Measurements from ENCODE around the gene OSCP1. TPM values are rescaled to one million over a fixed set of nuclear protein-coding genes. Genes with fewer than 3 reads are reported as not detected.
"Not testable (repeated sequence)": the region's sequence is repeated elsewhere in the genome, so short reads cannot be mapped to it uniquely, and the experiment has no call there.

Gene OSCP1, protein sequence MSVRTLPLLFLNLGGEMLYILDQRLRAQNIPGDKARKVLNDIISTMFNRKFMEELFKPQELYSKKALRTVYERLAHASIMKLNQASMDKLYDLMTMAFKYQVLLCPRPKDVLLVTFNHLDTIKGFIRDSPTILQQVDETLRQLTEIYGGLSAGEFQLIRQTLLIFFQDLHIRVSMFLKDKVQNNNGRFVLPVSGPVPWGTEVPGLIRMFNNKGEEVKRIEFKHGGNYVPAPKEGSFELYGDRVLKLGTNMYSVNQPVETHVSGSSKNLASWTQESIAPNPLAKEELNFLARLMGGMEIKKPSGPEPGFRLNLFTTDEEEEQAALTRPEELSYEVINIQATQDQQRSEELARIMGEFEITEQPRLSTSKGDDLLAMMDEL
- total RNA-seq = 1 to 10 TPM; 1.5 to 1.8 TPM

- Mint-ChIP-seq H3K4me3 (peak within 1 kb of the TSS; percentile 86), H3K9me3 (no peaks in the 10 kb centered on the region), H3K36me3 (ENCODE audit: low read depth) (peaks cover 20% of the 10 kb centered on the region), H3K27me3 (no peaks in the 10 kb centered on the region), H3K27ac (peak within 1 kb of the TSS; percentile 90), H3K4me1 (peaks cover 5% of the 10 kb centered on the region)
- peak; percentile 99 for ATAC-seq (replicated peaks)
Observed at GRCh38 chr1:36450270-36450918, at the start of gene OSCP1. OSCP1 (minus strand) TSS chr1:36450451; CDS start chr1:36450369, 82 bp downstream.

DNA sequence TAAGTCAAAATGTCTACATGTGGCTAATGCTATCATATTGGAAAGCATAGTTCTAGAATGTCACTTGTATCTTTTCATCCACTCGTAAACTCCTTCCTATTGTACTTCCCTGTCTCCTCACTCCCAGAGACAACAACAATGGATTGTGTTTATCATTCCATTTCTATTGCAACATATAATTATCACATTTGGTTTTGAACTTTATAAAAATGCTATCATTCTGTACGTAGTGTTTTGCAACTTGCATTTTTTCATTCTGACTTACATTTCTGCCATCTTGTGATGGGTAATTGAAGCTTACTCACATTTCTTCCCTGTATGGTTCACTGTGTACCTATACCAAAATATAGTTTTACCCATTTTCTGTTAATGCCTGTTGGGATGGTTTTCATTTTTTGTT lies 47.0 kb upstream of the OSCP1 start:
- Mint-ChIP-seq H3K27me3 (peaks cover 8% of the 10 kb centered on the region), H3K36me3 (ENCODE audit: low read depth) (no peaks in the 10 kb centered on the region)
- ATAC-seq (replicated peaks) = no peak

DNA sequence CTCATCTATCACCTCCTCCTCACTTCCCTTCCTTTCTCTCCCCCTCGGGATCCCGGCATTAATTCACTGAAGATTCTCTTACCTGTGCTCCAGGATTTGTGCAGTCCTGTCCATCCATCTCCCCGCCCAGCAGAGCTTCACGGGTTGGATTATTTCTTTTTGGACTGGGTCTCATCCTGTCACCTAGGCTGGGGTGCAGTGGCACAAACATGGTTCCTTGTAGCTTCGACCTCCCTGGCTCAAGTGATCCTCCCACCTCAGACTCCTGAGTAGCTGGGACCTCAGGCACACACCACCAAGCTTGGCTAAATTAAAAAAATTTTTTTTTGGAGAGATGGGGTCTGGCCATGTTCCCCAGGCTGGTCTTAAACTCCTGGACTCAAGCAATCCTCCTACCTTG lies 44.7 kb upstream of the OSCP1 start:
- no peaks in the 10 kb centered on the region for H3K36me3 Mint-ChIP-seq (ENCODE audit: low read depth)
- no peak overlapping the region for H3K27ac Mint-ChIP-seq
- no peaks in the 10 kb centered on the region for H3K9me3 Mint-ChIP-seq
- ATAC-seq (replicated peaks) = no peak
- H3K27me3 Mint-ChIP-seq = peaks cover 8% of the 10 kb centered on the region
- no peak overlapping the region for H3K4me3 Mint-ChIP-seq
- H3K4me1 Mint-ChIP-seq = no peaks in the 10 kb centered on the region

More for the DNA sequence above, 47.0 kb upstream of the OSCP1 start:
- no peaks in the 10 kb centered on the region for H3K4me1 Mint-ChIP-seq
- no peak overlapping the region for H3K4me3 Mint-ChIP-seq
- no peak overlapping the region for H3K27ac Mint-ChIP-seq
- H3K9me3 Mint-ChIP-seq = no peaks in the 10 kb centered on the region

- H3K27me3 Mint-ChIP-seq = peaks cover 8% of the 10 kb centered on the region
- H3K27ac Mint-ChIP-seq = no peak overlapping the region
- no peaks in the 10 kb centered on the region for H3K4me1 Mint-ChIP-seq
- H3K9me3 Mint-ChIP-seq = no peaks in the 10 kb centered on the region
- no peak for ATAC-seq (replicated peaks)
- no peak overlapping the region for H3K4me3 Mint-ChIP-seq
- no peaks in the 10 kb centered on the region for H3K36me3 Mint-ChIP-seq (ENCODE audit: low read depth)
Observed at GRCh38 chr1:36493524-36493923, 43.3 kb upstream of the OSCP1 start.

- Mint-ChIP-seq H3K36me3 (ENCODE audit: low read depth) (no peaks in the 10 kb centered on the region), H3K27me3 (peaks cover 9% of the 10 kb centered on the region), H3K9me3 (no peaks in the 10 kb centered on the region), H3K4me1 (no peaks in the 10 kb centered on the region), H3K27ac (no peak overlapping the region), H3K4me3 (no peak overlapping the region)
- no peak for ATAC-seq (replicated peaks)
Observed at GRCh38 chr1:36492491-36492890, 42.2 kb upstream of the OSCP1 start.

GRCh38 chr1:36489258-36490051 lies 39.2 kb upstream of the OSCP1 start:
- H3K9me3 Mint-ChIP-seq; H3K27ac Mint-ChIP-seq; H3K4me1 Mint-ChIP-seq; H3K4me3 Mint-ChIP-seq; ATAC-seq (replicated peaks); H3K36me3 Mint-ChIP-seq (ENCODE audit: low read depth); H3K27me3 Mint-ChIP-seq: not testable (repeated sequence)

GRCh38 chr1:36487906-36488305 lies 37.7 kb upstream of the OSCP1 start:
- H3K27me3 Mint-ChIP-seq = peaks cover 4% of the 10 kb centered on the region
- ATAC-seq (replicated peaks) = no peak
- no peaks in the 10 kb centered on the region for H3K36me3 Mint-ChIP-seq (ENCODE audit: low read depth)
- no peak overlapping the region for H3K27ac Mint-ChIP-seq
- no peak overlapping the region for H3K4me3 Mint-ChIP-seq
- H3K4me1 Mint-ChIP-seq = no peaks in the 10 kb centered on the region
- no peaks in the 10 kb centered on the region for H3K9me3 Mint-ChIP-seq

GRCh38 chr1:36487336-36487725 lies 37.1 kb upstream of the OSCP1 start:
- not testable (repeated sequence) for H3K27me3 Mint-ChIP-seq; H3K4me3 Mint-ChIP-seq; H3K27ac Mint-ChIP-seq; H3K36me3 Mint-ChIP-seq (ENCODE audit: low read depth); H3K4me1 Mint-ChIP-seq; ATAC-seq (replicated peaks); H3K9me3 Mint-ChIP-seq

- Mint-ChIP-seq H3K27me3 (peaks cover 9% of the 10 kb centered on the region), H3K4me3 (no peak overlapping the region), H3K36me3 (ENCODE audit: low read depth) (no peaks in the 10 kb centered on the region), H3K27ac (no peak overlapping the region), H3K9me3 (no peaks in the 10 kb centered on the region), H3K4me1 (no peaks in the 10 kb centered on the region)
- ATAC-seq (replicated peaks) = no peak
Observed at GRCh38 chr1:36486439-36487335, 36.4 kb upstream of the OSCP1 start.

DNA sequence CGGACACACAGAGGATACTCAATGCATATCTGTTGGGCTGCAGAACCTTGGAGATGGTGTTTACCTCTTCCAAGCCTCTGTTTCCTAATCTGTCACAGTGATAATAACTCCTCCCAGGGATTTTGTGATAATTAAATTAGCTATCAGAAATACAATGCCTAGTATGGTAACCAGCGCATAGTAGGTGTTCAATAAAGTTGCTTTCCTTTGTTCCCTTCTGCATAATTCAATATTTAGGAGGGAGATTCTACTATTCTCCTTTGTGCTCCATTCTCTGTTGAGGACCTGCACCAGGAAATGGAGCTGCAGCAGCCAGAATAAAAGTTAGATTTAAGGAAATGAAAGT lies 35.8 kb upstream of the OSCP1 start:
- H3K9me3 Mint-ChIP-seq = no peaks in the 10 kb centered on the region
- H3K36me3 Mint-ChIP-seq (ENCODE audit: low read depth) = no peaks in the 10 kb centered on the region

GRCh38 chr1:36484099-36484498 lies 33.8 kb upstream of the OSCP1 start:
- no peak overlapping the region for H3K27ac Mint-ChIP-seq
- peaks cover 10% of the 10 kb centered on the region for H3K27me3 Mint-ChIP-seq
- no peak for ATAC-seq (replicated peaks)
- no peaks in the 10 kb centered on the region for H3K36me3 Mint-ChIP-seq (ENCODE audit: low read depth)
- H3K9me3 Mint-ChIP-seq = no peaks in the 10 kb centered on the region
- H3K4me1 Mint-ChIP-seq = no peaks in the 10 kb centered on the region
- no peak overlapping the region for H3K4me3 Mint-ChIP-seq

More for the DNA sequence above, 35.8 kb upstream of the OSCP1 start:
- H3K4me1 Mint-ChIP-seq = no peaks in the 10 kb centered on the region
- H3K27ac Mint-ChIP-seq = no peak overlapping the region
- peaks cover 10% of the 10 kb centered on the region for H3K27me3 Mint-ChIP-seq
- no peak overlapping the region for H3K4me3 Mint-ChIP-seq
- ATAC-seq (replicated peaks) = no peak

DNA sequence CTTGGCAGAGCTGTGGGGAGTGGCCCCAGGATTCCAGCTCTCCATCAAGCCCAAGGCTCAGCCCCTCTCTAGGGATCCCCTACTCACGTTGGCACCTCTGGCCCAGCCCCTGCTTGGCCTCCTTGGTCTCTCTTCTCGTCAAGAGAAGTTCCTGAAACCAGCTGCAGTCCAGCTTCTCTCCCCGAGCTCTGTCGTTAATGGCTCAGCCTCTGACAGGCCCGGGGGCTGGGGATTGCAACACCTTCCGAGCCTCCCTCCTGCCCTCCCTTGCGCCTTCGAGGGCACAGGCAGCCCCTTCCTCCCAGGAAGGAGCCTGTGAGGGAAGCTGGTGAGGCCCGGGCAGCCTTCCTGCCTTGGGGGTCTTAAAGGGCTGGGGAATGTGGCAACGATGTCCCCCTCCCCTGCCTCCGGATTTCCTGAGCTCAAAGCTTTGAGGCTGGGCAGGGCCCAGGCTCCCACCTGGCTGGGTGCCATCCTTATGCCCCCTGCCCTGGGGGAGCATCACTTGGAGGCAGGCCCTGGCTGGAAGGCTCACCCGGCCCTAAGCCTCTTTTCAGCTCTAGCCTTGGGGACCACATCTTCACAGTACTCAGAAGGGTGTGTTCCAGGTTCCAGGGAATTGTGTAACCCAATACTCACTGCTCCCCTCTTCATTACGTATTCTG lies 32.6 kb upstream of the OSCP1 start, which contains the start of gene CSF3R:
Gene CSF3R (minus strand): TSS at position 190 of the 665 bp plus-strand sequence. CDS start 3,417 bp downstream, outside the sequence.
- H3K27me3 Mint-ChIP-seq = peaks cover 6% of the 10 kb centered on the region
- H3K4me1 Mint-ChIP-seq = no peaks in the 10 kb centered on the region
- no peak for ATAC-seq (replicated peaks)
- H3K4me3 Mint-ChIP-seq = no peak within 1 kb of the TSS
- H3K9me3 Mint-ChIP-seq = no peaks in the 10 kb centered on the region
- H3K36me3 Mint-ChIP-seq (ENCODE audit: low read depth) = no peaks in the 10 kb centered on the region
- peak within 1 kb of the TSS; percentile 4 for H3K27ac Mint-ChIP-seq

DNA sequence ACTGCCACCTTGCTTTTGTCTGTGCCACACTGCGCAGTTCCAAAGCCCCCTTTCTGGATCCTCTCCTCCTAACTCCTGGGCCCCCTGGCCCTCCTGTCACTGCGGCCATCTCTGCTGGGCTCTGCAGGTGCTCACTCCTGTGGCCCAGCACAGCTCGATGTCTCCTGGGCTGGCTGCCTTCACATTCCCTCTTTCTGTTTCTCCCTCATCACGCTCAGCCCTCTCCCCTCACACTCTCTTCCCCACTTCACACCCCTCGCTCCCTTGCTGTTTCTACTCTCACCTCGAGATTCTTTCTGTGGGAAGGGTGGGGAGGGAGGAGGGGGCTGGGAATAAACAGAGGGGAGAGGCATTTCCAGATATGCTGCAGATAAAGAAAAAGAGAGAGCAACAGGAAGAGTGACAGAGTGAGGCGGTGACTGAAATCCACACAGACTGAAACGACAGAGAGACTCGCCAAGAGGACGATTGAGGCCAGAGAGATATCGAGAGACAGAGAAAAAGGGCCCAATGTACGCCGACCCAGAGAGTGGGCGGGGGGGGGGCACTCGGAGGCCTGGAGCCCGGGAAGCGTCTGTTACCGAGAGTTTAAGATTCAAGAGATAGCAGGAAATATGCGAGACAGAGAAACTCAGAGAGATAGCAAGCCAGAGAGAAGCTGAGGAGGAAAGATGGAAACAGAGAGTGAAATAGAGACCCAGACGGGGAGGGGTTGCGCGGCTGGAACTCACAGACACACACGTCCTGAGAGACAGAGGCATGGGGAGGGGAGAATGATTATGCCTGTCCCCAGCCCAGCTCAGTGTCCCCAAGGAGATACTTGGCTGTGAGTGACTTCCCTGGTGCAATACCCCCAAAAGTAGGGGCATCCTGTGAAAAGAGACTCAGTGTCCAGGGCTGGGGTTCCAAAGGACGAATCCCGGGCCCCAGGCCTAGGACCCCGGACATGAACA lies 31.8 kb upstream of the OSCP1 start:
- H3K27ac Mint-ChIP-seq = peak overlapping the region; percentile 4
- no peak overlapping the region for H3K4me3 Mint-ChIP-seq
- no peaks in the 10 kb centered on the region for H3K4me1 Mint-ChIP-seq
- peaks cover 6% of the 10 kb centered on the region for H3K27me3 Mint-ChIP-seq
- no peak for ATAC-seq (replicated peaks)
- H3K36me3 Mint-ChIP-seq (ENCODE audit: low read depth) = no peaks in the 10 kb centered on the region
- no peaks in the 10 kb centered on the region for H3K9me3 Mint-ChIP-seq

Data from activated T-helper 17 cell treated with anti-CD3 and anti-CD28 coated beads, Interleukin-2, amount 50 U/mL, for 72 hours (primary cell).